ENCODE results near the gene AGRN. TPM values are rescaled to one million over a fixed set of nuclear protein-coding genes. Genes with fewer than 3 reads are reported as not detected.
"Not testable (repeated sequence)": the region's sequence is repeated elsewhere in the genome, so short reads cannot be mapped to it uniquely, and the experiment has no call there.

AGRN gene
- total RNA-seq, 8 experiments from 2014 or later = 27.0 to 120 (median 64.2) TPM

- no peak for ATAC-seq (replicated peaks in 6 of 8)
- in situ Hi-C loops (cut with MboI; ENCODE audit: low pct_unique_long_range_greater_than_20kb in 2 of 9, low sequenced_read_pairs in 9 of 9, unreplicated experiment in 9 of 9) = no loop called here
- Histone ChIP-seq H3K27ac (no peak overlapping the region), H3K4me1 (replicated peaks in 1 of 2) (no peaks in the 10 kb centered on the region), H3K4me3 (no peak overlapping the region)
- WGBS, 10 experiments = 81 to 100% (median 97%) methylated on average over 1 to 13 of the region's 32 CpGs; no CpG with 5 or more reads in 5 of the 10 experiments
These were observed 30.7 kb downstream of the AGRN start for GRCh38 chr1:1050577-1051052.

GRCh38 chr1:1051127-1051810 lies 31.3 kb downstream of the AGRN start:
- Histone ChIP-seq H3K4me3 (no peak overlapping the region), H3K4me1 (replicated peaks in 1 of 2) (no peaks in the 10 kb centered on the region), H3K27ac (no peak overlapping the region)
- no peak for ATAC-seq (replicated peaks in 6 of 8)
- 73 to 100% (median 96%) methylated on average over 2 to 8 of the region's 46 CpGs; no CpG with 5 or more reads in 6 of the 10 experiments for WGBS, 10 experiments
- in situ Hi-C loops (cut with MboI; ENCODE audit: low pct_unique_long_range_greater_than_20kb in 2 of 9, low sequenced_read_pairs in 9 of 9, unreplicated experiment in 9 of 9) = no loop called here

GRCh38 chr1:1052003-1052840 lies 32.3 kb downstream of the AGRN start:
- no peak overlapping the region for H3K4me3 ChIP-seq
- ATAC-seq (replicated peaks in 6 of 8) = no peak
- 86 to 100% (median 94%) methylated on average over 3 to 19 of the region's 29 CpGs; no CpG with 5 or more reads in 3 of the 10 experiments for WGBS, 10 experiments
- no peaks in the 10 kb centered on the region for H3K4me1 ChIP-seq (replicated peaks in 1 of 2)
- in situ Hi-C loops (cut with MboI; ENCODE audit: low pct_unique_long_range_greater_than_20kb in 2 of 9, low sequenced_read_pairs in 9 of 9, unreplicated experiment in 9 of 9) = no loop called here
- no peak overlapping the region for H3K27ac ChIP-seq

GRCh38 chr1:1053022-1053421 lies 33.1 kb downstream of the AGRN start:
- no peak for ATAC-seq (replicated peaks in 6 of 8)
- in situ Hi-C loops (cut with MboI; ENCODE audit: low pct_unique_long_range_greater_than_20kb in 2 of 9, low sequenced_read_pairs in 9 of 9, unreplicated experiment in 9 of 9) = no loop called here
- WGBS, 10 experiments = 90 to 100% (median 94%) methylated on average over 1 to 7 of the region's 15 CpGs; no CpG with 5 or more reads in 5 of the 10 experiments
- H3K4me1 ChIP-seq (replicated peaks in 1 of 2) = peaks cover 0 to 1% of the 10 kb centered on the region in 2 donors
- no peak overlapping the region for H3K27ac ChIP-seq
- H3K4me3 ChIP-seq = no peak overlapping the region

- in situ Hi-C loops (cut with MboI; ENCODE audit: low pct_unique_long_range_greater_than_20kb in 2 of 9, low sequenced_read_pairs in 9 of 9, unreplicated experiment in 9 of 9) = no loop called here
- peaks cover 3 to 8% of the 10 kb centered on the region in 2 donors for H3K4me1 ChIP-seq (replicated peaks in 1 of 2)
- WGBS, 10 experiments = 85 to 100% (median 100%) methylated on average over 1 to 5 of the region's 18 CpGs; no CpG with 5 or more reads in 7 of the 10 experiments
- no peak overlapping the region for H3K4me3 ChIP-seq
- ATAC-seq (replicated peaks in 6 of 8) = no peak
- no peak overlapping the region for H3K27ac ChIP-seq
These were observed 33.8 kb downstream of the AGRN start for GRCh38 chr1:1053682-1054081.

GRCh38 chr1:1054099-1054700 lies 34.3 kb downstream of the AGRN start:
- 80 to 100% (median 92%) methylated on average over 1 to 17 of the region's 18 CpGs; no CpG with 5 or more reads in 5 of the 10 experiments for WGBS, 10 experiments
- in situ Hi-C loops (cut with MboI; ENCODE audit: low pct_unique_long_range_greater_than_20kb in 2 of 9, low sequenced_read_pairs in 9 of 9, unreplicated experiment in 9 of 9) = no loop called here
- ATAC-seq (replicated peaks in 6 of 8) = no peak
- Histone ChIP-seq H3K4me1 (replicated peaks in 1 of 2) (peaks cover 6 to 11% of the 10 kb centered on the region in 2 donors), H3K4me3 (no peak overlapping the region), H3K27ac (no peak overlapping the region)

- in situ Hi-C loops (cut with MboI; ENCODE audit: low pct_unique_long_range_greater_than_20kb in 2 of 9, low sequenced_read_pairs in 9 of 9, unreplicated experiment in 9 of 9) = no loop called here
These were observed 35.1 kb downstream of the AGRN start for GRCh38 chr1:1054971-1055370.

GRCh38 chr1:1055841-1056736 lies 36.2 kb downstream of the AGRN start:
- Histone ChIP-seq H3K4me1 (replicated peaks in 1 of 2) (peaks cover 6 to 17% of the 10 kb centered on the region in 2 donors), H3K4me3 (no peak overlapping the region), H3K27ac (no peak overlapping the region)
- 63 to 83% (median 82%) methylated on average over 4 to 20 of the region's 50 CpGs; no CpG with 5 or more reads in 7 of the 10 experiments for WGBS, 10 experiments
- ATAC-seq (replicated peaks in 6 of 8) = no peak
- in situ Hi-C loops (cut with MboI; ENCODE audit: low pct_unique_long_range_greater_than_20kb in 2 of 9, low sequenced_read_pairs in 9 of 9, unreplicated experiment in 9 of 9) = no loop called here

More at GRCh38 chr1:1054971-1055370, 35.1 kb downstream of the AGRN start:
- H3K27ac ChIP-seq = no peak overlapping the region
- no peak overlapping the region for H3K4me3 ChIP-seq
- H3K4me1 ChIP-seq (replicated peaks in 1 of 2) = peaks cover 6 to 14% of the 10 kb centered on the region in 2 donors
- no peak for ATAC-seq (replicated peaks in 6 of 8)
- 72 to 98% (median 95%) methylated on average over 6 to 10 of the region's 23 CpGs; no CpG with 5 or more reads in 5 of the 10 experiments for WGBS, 10 experiments

GRCh38 chr1:1057769-1058087 lies 37.8 kb downstream of the AGRN start:
- H3K27ac ChIP-seq; in situ Hi-C loops (cut with MboI; ENCODE audit: low pct_unique_long_range_greater_than_20kb in 2 of 9, low sequenced_read_pairs in 9 of 9, unreplicated experiment in 9 of 9); ATAC-seq (replicated peaks in 6 of 8); H3K4me3 ChIP-seq: not testable (repeated sequence)
- 28 to 92% (median 59%) methylated on average over 1 to 15 of the region's 15 CpGs for WGBS, 10 experiments
- peaks cover 9 to 27% of the 10 kb centered on the region in 2 donors for H3K4me1 ChIP-seq (replicated peaks in 1 of 2)

GRCh38 chr1:1058088-1058905 lies 38.4 kb downstream of the AGRN start:
- H3K27ac ChIP-seq = no peak overlapping the region
- peak overlapping the region in 3 of 5 donors; percentile 44 to 53 (median 46) for H3K4me3 ChIP-seq
- no peak for ATAC-seq (replicated peaks in 6 of 8)
- 20% methylated on average over 1 of the region's 24 CpGs; no CpG with 5 or more reads in 9 of the 10 experiments for WGBS, 10 experiments
- H3K4me1 ChIP-seq (replicated peaks in 1 of 2) = peaks cover 9 to 32% of the 10 kb centered on the region in 2 donors
- in situ Hi-C loops (cut with MboI; ENCODE audit: low pct_unique_long_range_greater_than_20kb in 2 of 9, low sequenced_read_pairs in 9 of 9, unreplicated experiment in 9 of 9) = no loop called here

GRCh38 chr1:1058921-1059493 lies 39.1 kb downstream of the AGRN start:
- H3K4me3 ChIP-seq = peak overlapping the region; percentile 27 to 53 (median 44)
- peaks cover 11 to 39% of the 10 kb centered on the region in 2 donors for H3K4me1 ChIP-seq (replicated peaks in 1 of 2)
- peak in 6 of 8 experiments; percentile 47 to 56 (median 50) for ATAC-seq (replicated peaks in 6 of 8)
- in situ Hi-C loops (cut with MboI; ENCODE audit: low pct_unique_long_range_greater_than_20kb in 2 of 9, low sequenced_read_pairs in 9 of 9, unreplicated experiment in 9 of 9) = no loop called here
- 2% methylated on average over 9 of the region's 48 CpGs; no CpG with 5 or more reads in 9 of the 10 experiments for WGBS, 10 experiments
- no peak overlapping the region for H3K27ac ChIP-seq
